CD4-positive, alpha-beta T cell (primary cell): ENCODE data around the gene PLXND1. TPM values are rescaled to one million over a fixed set of nuclear protein-coding genes. Genes with fewer than 3 reads are reported as not detected.
A peak's percentile ranks its signal among the peaks of the same experiment; 100 is the strongest.

Experiments
- ATAC-seq: fragments of 200-7000 bp; cut with Tn5 transposase; one replicate; pipeline ENCODE4 v1.10.0; 2022; ENCODE audit warnings: mild to moderate bottlenecking; ENCODE audit not compliant: poor library complexity
- CTCF ChIA-PET: fragments of 350-600 bp; sonication (Branson Sonifier 250); formaldehyde crosslinking; loops from one replicate; lab custom pipeline; 2021; ENCODE audit warnings: antibody characterized with exemption, inconsistent platforms; lab: Charles Lee
- POLR2A ChIA-PET: fragments of 350-600 bp; sonication (Branson Sonifier 250); formaldehyde crosslinking; loops from one replicate; lab custom pipeline; 2021; ENCODE audit warnings: antibody characterized with exemption, inconsistent platforms; lab: Charles Lee
- DNase-seq, 14 experiments: peaks; one replicate each; pipeline ENCODE4 v3.0.0-alpha.2; 2013 to 2020; ENCODE audit warnings: mixed read lengths in 2 of 14
- H3K27ac ChIP-seq, 2 donors: one replicate each; pipeline versions ENCODE4 v1.5.1 to v1.7.0; 2013; ENCODE audit warnings: low read length in 2 of 2, low read depth in 1 of 2, mild to moderate bottlenecking in 1 of 2
- H3K27me3 ChIP-seq, 2 experiments: 1 replicate in 1 of 2; 2 replicates in 1 of 2; pipeline versions ENCODE4 v1.6.1 to v1.7.0; 2013; ENCODE audit warnings: low read length in 2 of 2, control low read depth in 1 of 2, mild to moderate bottlenecking in 1 of 2, moderate library complexity in 1 of 2; ENCODE audit not compliant: insufficient read depth in 2 of 2, control insufficient read depth in 1 of 2
- H3K36me3 ChIP-seq: one replicate; pipeline ENCODE4 v1.6.1; 2013; ENCODE audit warnings: low read length, control low read depth; ENCODE audit not compliant: insufficient read depth
- H3K4me1 ChIP-seq: one replicate; pipeline ENCODE4 v1.6.1; 2013; ENCODE audit warnings: low read length, control low read depth; ENCODE audit not compliant: insufficient read depth
- H3K4me3 ChIP-seq: one replicate; pipeline ENCODE4 v1.5.1; 2013; ENCODE audit warnings: mild to moderate bottlenecking, low read length, moderate library complexity
- H3K9me3 ChIP-seq, 2 experiments: 1 replicate in 1 of 2; 2 replicates in 1 of 2; pipeline versions ENCODE4 v1.6.1 to v1.7.0; 2013; ENCODE audit warnings: low read length in 2 of 2, mild to moderate bottlenecking in 2 of 2, control low read depth in 1 of 2, moderate library complexity in 1 of 2; ENCODE audit not compliant: control insufficient read depth in 1 of 2, insufficient read depth in 1 of 2
- H3K27ac Mint-ChIP-seq: one replicate; pipeline ENCODE4 v1.8.0; 2020; ENCODE audit warnings: mixed read lengths
- H3K27me3 Mint-ChIP-seq: one replicate; pipeline ENCODE4 v1.8.0; 2021; ENCODE audit warnings: mixed read lengths
- H3K36me3 Mint-ChIP-seq: one replicate; pipeline ENCODE4 v1.8.0; 2021; ENCODE audit warnings: low read depth, mixed read lengths
- H3K4me1 Mint-ChIP-seq: one replicate; pipeline ENCODE4 v1.8.0; 2021; ENCODE audit warnings: low read depth, mixed read lengths
- H3K4me3 Mint-ChIP-seq: one replicate; pipeline ENCODE4 v1.8.0; 2020; ENCODE audit warnings: mild to moderate bottlenecking, mixed read lengths
- H3K9me3 Mint-ChIP-seq: one replicate; pipeline ENCODE4 v1.8.0; 2020; ENCODE audit warnings: mixed read lengths
- intact Hi-C, 2 experiments: fragments of 100-400 bp; cut with DNase I in 1 of 2; cut with micrococcal nuclease in 1 of 2; formaldehyde crosslinking; loops; one replicate each; pipeline versions ENCODE4 v1.15.1 to v1.9.0; 2023 to 2025; cut with DNase I, micrococcal nuclease
- total RNA-seq, 174 experiments: library from RNA in 2 of 174; stranded (reverse) in 2 of 174; gene quantifications; one replicate each; pipeline ENCODE4 v1.2.3 and lab custom pipeline; 2021 to 2026
- TF ChIP-seq, protein P1 (sequence below): fragments of 200-600 bp; IDR thresholded peaks from one replicate; pipeline ENCODE4 v1.8.0; 2022; ENCODE audit warnings: antibody characterized with exemption, mild to moderate bottlenecking

Gene PLXND1
- total RNA-seq, 2 experiments from 2014 or later: 61.7 to 62.5 TPM

DNA sequence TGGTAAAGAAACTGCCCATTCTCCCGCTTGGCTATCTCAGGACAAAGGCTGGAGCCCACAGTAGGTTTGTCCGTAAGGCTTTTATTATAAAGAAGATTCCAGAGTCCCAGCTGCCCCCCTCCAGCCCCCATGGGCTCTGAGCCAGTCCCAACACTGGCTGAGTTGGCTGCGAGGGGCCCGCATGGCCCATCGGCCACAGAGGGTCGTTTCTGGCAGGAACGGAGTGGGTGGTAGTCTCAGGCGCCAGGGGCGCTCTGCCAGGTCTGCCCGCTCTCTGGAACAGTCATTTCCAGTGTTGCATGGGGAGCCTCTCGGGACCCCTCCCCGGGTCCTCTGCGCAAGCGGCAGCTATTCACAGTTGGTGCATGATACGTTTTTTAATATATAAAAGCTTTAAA, 51.3 kb downstream of the PLXND1 start:
- Histone ChIP-seq H3K27ac (no peak overlapping the region), H3K4me1 (peaks cover 24% of the 10 kb centered on the region), H3K4me3 (no peak overlapping the region), H3K27me3 (no peaks in the 10 kb centered on the region), H3K36me3 (no peaks in the 10 kb centered on the region), H3K9me3 (no peaks in the 10 kb centered on the region)
- Mint-ChIP-seq H3K4me1 (peaks cover 16% of the 10 kb centered on the region), H3K4me3 (no peak overlapping the region), H3K27me3 (no peaks in the 10 kb centered on the region), H3K9me3 (no peaks in the 10 kb centered on the region), H3K36me3 (no peaks in the 10 kb centered on the region), H3K27ac (no peak overlapping the region)
- intact Hi-C loops: no loop called here
- no peak for DNase-seq
- CTCF ChIA-PET: no interaction called here
- POLR2A ChIA-PET: interaction anchor here (2.5 kb wide), 1 partner anchor 22 kb away, joined by 15 read pairs; no protein-coding TSS in a partner anchor
- no peak for ATAC-seq
- TF ChIP-seq, protein P1, sequence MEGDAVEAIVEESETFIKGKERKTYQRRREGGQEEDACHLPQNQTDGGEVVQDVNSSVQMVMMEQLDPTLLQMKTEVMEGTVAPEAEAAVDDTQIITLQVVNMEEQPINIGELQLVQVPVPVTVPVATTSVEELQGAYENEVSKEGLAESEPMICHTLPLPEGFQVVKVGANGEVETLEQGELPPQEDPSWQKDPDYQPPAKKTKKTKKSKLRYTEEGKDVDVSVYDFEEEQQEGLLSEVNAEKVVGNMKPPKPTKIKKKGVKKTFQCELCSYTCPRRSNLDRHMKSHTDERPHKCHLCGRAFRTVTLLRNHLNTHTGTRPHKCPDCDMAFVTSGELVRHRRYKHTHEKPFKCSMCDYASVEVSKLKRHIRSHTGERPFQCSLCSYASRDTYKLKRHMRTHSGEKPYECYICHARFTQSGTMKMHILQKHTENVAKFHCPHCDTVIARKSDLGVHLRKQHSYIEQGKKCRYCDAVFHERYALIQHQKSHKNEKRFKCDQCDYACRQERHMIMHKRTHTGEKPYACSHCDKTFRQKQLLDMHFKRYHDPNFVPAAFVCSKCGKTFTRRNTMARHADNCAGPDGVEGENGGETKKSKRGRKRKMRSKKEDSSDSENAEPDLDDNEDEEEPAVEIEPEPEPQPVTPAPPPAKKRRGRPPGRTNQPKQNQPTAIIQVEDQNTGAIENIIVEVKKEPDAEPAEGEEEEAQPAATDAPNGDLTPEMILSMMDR: no peak

DNA sequence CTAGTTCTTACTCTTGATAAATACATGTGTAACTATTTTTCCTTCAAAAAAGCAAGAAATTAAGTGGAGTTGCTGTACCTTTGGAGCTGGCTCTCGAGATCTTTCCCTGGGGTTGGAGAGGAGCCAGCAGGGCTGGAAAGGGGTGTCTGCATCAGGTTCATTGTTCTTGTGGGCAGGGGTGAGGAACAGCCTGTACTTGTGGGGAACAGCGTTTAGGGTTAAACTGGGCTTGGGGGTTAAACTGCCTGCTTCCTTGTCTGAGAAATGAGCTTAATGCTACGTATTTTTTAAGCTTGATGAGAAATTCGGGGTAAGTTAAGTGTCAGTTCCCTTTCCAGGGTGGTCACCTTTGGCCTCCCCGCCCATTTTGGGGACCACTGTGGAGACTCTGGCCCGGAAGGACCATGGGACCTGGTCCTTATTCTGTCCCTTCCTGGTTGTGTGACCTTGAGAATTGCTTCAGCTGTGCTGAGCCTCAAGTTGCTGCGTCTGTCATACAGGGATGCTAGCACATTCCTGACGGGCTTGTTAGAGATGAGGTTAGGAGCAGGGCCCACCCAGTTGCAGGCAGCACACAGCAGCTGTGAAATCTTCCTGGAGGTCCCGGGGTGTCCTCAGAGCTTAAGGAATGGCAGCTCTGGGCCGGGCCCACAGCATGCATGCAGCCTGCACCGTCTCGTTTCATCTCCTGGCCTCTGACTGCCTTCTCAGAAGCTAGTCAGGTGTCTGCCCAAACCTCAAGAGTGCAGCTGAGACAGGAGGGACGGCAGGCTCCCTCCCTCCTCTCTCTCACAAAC, 51.9 kb downstream of the PLXND1 start:
- ChIA-PET POLR2A (interaction anchor here (2.5 kb wide), 1 partner anchor 22 kb away, joined by 15 read pairs; no protein-coding TSS in a partner anchor), CTCF (no interaction called here)
- H3K27ac ChIP-seq: no peak overlapping the region
- no peak for ATAC-seq
- H3K27me3 ChIP-seq: no peaks in the 10 kb centered on the region
- Mint-ChIP-seq H3K4me1 (peaks cover 16% of the 10 kb centered on the region), H3K36me3 (no peaks in the 10 kb centered on the region), H3K9me3 (no peaks in the 10 kb centered on the region), H3K4me3 (no peak overlapping the region), H3K27ac (no peak overlapping the region), H3K27me3 (no peaks in the 10 kb centered on the region)
- no peaks in the 10 kb centered on the region for H3K9me3 ChIP-seq
- no peak for DNase-seq
- peaks cover 24% of the 10 kb centered on the region for H3K4me1 ChIP-seq
- H3K36me3 ChIP-seq: no peaks in the 10 kb centered on the region
- intact Hi-C loops: no loop called here
- H3K4me3 ChIP-seq: no peak overlapping the region
- TF ChIP-seq, protein P1: no peak

DNA sequence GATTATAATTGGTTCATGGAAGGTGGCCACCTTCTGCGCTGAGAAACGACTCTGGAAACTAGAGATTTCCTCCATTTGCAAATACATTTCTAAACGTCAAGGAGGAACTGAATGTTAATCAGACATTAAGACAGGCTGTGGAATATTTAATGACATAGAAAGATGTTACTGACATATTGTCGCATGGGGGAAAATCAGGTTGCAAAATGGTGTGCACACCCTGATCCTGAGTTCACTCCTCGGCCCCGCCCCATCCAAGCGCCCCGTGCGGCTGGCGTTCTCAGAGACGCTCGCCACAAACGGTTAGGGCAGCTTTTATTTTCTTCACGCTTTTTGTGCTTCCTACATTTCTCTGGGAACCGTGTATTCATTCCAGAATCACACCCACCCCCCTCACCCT, 52.8 kb downstream of the PLXND1 start:
- no peak overlapping the region for H3K27ac Mint-ChIP-seq
- CTCF ChIA-PET: no interaction called here

More for the DNA sequence above, 52.8 kb downstream of the PLXND1 start:
- Mint-ChIP-seq H3K4me3 (peak overlapping the region; percentile 40), H3K9me3 (no peaks in the 10 kb centered on the region), H3K36me3 (no peaks in the 10 kb centered on the region), H3K27me3 (no peaks in the 10 kb centered on the region), H3K4me1 (peaks cover 16% of the 10 kb centered on the region)
- Histone ChIP-seq H3K27me3 (no peaks in the 10 kb centered on the region), H3K36me3 (no peaks in the 10 kb centered on the region), H3K4me3 (no peak overlapping the region), H3K27ac (no peak overlapping the region), H3K4me1 (peaks cover 22% of the 10 kb centered on the region), H3K9me3 (no peaks in the 10 kb centered on the region)
- TF ChIP-seq, protein P1: no peak
- peak in 5 of 14 experiments; percentile 13 to 57 (median 22) for DNase-seq
- POLR2A ChIA-PET: interaction anchor here (2.5 kb wide), 1 partner anchor 23 kb away, joined by 15 read pairs; no protein-coding TSS in a partner anchor
- peak; percentile 61 for ATAC-seq
- intact Hi-C loops: no loop called here
